A549 (cell line): ENCODE results near the gene ZBTB45. TPM values are rescaled to one million over a fixed set of nuclear protein-coding genes. Genes with fewer than 3 reads are reported as not detected.

ENCODE experiments used
- ATAC-seq, 2 experiments: fragments of 200-7000 bp in 1 of 2; fragments of >200 bp in 1 of 2; cut with Nextera tagmentation in 1 of 2; cut with Tn5 transposase in 1 of 2; 3 replicates each; pipeline versions ENCODE4 v1.8.0 to v1.9.1; 2018 to 2020; ENCODE audit warnings: mild to moderate bottlenecking in 1 of 2, moderate library complexity in 1 of 2
- CTCF ChIA-PET: fragments of 300-600 bp; sonication (Branson Sonifier 250); formaldehyde crosslinking; extraction: SDS; loops from one replicate; lab custom pipeline; 2021; ENCODE audit warnings: antibody characterized with exemption, inconsistent platforms; lab: Yijun Ruan, JAX
- POLR2A ChIA-PET: fragments of 350-600 bp; formaldehyde crosslinking; extraction: SDS; loops from one replicate; lab custom pipeline; 2021; ENCODE audit warnings: antibody characterized with exemption, inconsistent platforms; lab: Yijun Ruan, JAX
- DNase-seq, 2 experiments: peaks; one replicate each; pipeline versions ENCODE4 v3.0.0 to v3.0.0-alpha.2; 2011 to 2016; ENCODE audit warnings: low read depth in 1 of 2, low spot score in 1 of 2
- FAIRE-seq: peaks from 2 replicates; lab custom pipeline; 2011; peaks lifted over from hg19 to GRCh38; lab: Jason Lieb, UNC
- H3K27ac ChIP-seq, 2 experiments: fragments of >200 bp; sonication (Bioruptor Twin); formaldehyde crosslinking; 3 replicates each; pipeline ENCODE4 v1.5.1; 2016 to 2017
- H3K4me1 ChIP-seq: fragments of >200 bp; sonication (Bioruptor Twin); formaldehyde crosslinking; 3 replicates; pipeline ENCODE4 v1.6.1; 2016
- H3K4me2 ChIP-seq: fragments of >200 bp; sonication (Bioruptor Twin); formaldehyde crosslinking; 3 replicates; pipeline ENCODE4 v1.6.1; 2016
- H3K4me3 ChIP-seq: fragments of >200 bp; sonication (Bioruptor Twin); formaldehyde crosslinking; 3 replicates; pipeline ENCODE4 v1.5.1; 2016
- H3K9me3 ChIP-seq: fragments of >200 bp; sonication (Bioruptor Twin); formaldehyde crosslinking; 3 replicates; pipeline ENCODE4 v1.6.1; 2016
- BCL3 ChIP-seq: fragments of >200 bp; sonication (Bioruptor Twin); formaldehyde crosslinking; IDR thresholded peaks from 3 replicates; pipeline ENCODE4 v1.6.1; 2016
- CEBPB ChIP-seq, 2 experiments: fragments of >200 bp in 1 of 2; sonication (Bioruptor Twin) in 1 of 2; formaldehyde crosslinking in 1 of 2; IDR thresholded peaks; 2 replicates each; pipeline ENCODE4 v1.6.1; 2012 to 2016
- CHD4 ChIP-seq: fragments of 200-600 bp; sonication (generic); IDR thresholded peaks from 2 replicates; pipeline ENCODE4 v1.6.1; 2016; ENCODE audit warnings: antibody characterized with exemption, mild to moderate bottlenecking, borderline replicate concordance
- EHF ChIP-seq: fragments of 250-450 bp; sonication (Bioruptor Pico); IDR thresholded peaks from 2 replicates; pipeline ENCODE4 v1.5.0; 2020; ENCODE audit warnings: mild to moderate bottlenecking
- EHMT2 ChIP-seq: fragments of 200-600 bp; sonication (generic); IDR thresholded peaks from 2 replicates; pipeline ENCODE4 v1.6.1; 2016; ENCODE audit warnings: antibody characterized with exemption, low read depth, mild to moderate bottlenecking, moderate library complexity
- FOSB ChIP-seq: fragments of 250-450 bp; sonication (Bioruptor Pico); IDR thresholded peaks from 2 replicates; pipeline ENCODE4 v1.5.0; 2020; ENCODE audit warnings: mild to moderate bottlenecking, moderate library complexity
- HDAC2 ChIP-seq: fragments of 200-600 bp; sonication (generic); IDR thresholded peaks from 2 replicates; pipeline ENCODE4 v1.6.1; 2016
- HMGXB4 ChIP-seq: fragments of 250-450 bp; sonication (Bioruptor Pico); IDR thresholded peaks from 2 replicates; pipeline ENCODE4 v1.5.0; 2021; ENCODE audit warnings: mild to moderate bottlenecking, moderate library complexity, borderline replicate concordance
- HOXA7 ChIP-seq: fragments of 250-450 bp; sonication (Bioruptor Pico); IDR thresholded peaks from 2 replicates; pipeline ENCODE4 v1.5.0; 2020; ENCODE audit warnings: mild to moderate bottlenecking, moderate library complexity
- JUN ChIP-seq, 2 experiments: fragments of >200 bp; sonication (Bioruptor Twin); formaldehyde crosslinking; IDR thresholded peaks; 2 replicates in 1 of 2; 3 replicates in 1 of 2; pipeline ENCODE4 v1.6.1; 2016 to 2017
- JUNB ChIP-seq: fragments of >200 bp; sonication (Bioruptor Twin); formaldehyde crosslinking; IDR thresholded peaks from 2 replicates; pipeline ENCODE4 v1.6.1; 2016
- MAFK ChIP-seq: fragments of 450-650 bp; IDR thresholded peaks from 2 replicates; pipeline ENCODE4 v1.6.1; 2014; ENCODE audit not compliant: partially characterized antibody
- MAZ ChIP-seq: fragments of 150-350 bp; IDR thresholded peaks from 2 replicates; pipeline ENCODE4 v1.6.1; 2014; ENCODE audit warnings: antibody characterized with exemption, low read depth, low read length, borderline replicate concordance
- PBX3 ChIP-seq: IDR thresholded peaks from 2 replicates; pipeline ENCODE4 v1.6.1; 2012
- RAD21 ChIP-seq, 2 experiments: fragments of >200 bp in 1 of 2; sonication (Bioruptor Twin) in 1 of 2; formaldehyde crosslinking in 1 of 2; IDR thresholded peaks in 1 of 2; conservative IDR thresholded peaks in 1 of 2; 2 replicates in 1 of 2; 3 replicates in 1 of 2; pipeline ENCODE4 v1.6.1; 2012 to 2018; ENCODE audit warnings: inconsistent platforms in 1 of 2
- RARB ChIP-seq: fragments of 250-450 bp; sonication (Bioruptor Pico); IDR thresholded peaks from 2 replicates; pipeline ENCODE4 v1.8.0; 2021; ENCODE audit warnings: mild to moderate bottlenecking, moderate library complexity
- RFX5 ChIP-seq: fragments of 450-650 bp; IDR thresholded peaks from 2 replicates; pipeline ENCODE4 v1.7.1; 2014; ENCODE audit warnings: antibody characterized with exemption, mild to moderate bottlenecking, moderate library complexity
- SREBF2 ChIP-seq: fragments of 450-650 bp; IDR thresholded peaks from 2 replicates; pipeline ENCODE4 v1.6.1; 2014; ENCODE audit warnings: mild to moderate bottlenecking, moderate library complexity
- TFCP2L1 ChIP-seq: fragments of 250-450 bp; sonication (Bioruptor Pico); IDR thresholded peaks from 2 replicates; pipeline ENCODE4 v1.5.0; 2021; ENCODE audit warnings: mild to moderate bottlenecking
- ZNF302 ChIP-seq: fragments of 250-450 bp; sonication (Bioruptor Pico); IDR thresholded peaks from 2 replicates; pipeline ENCODE4 v1.9.0; 2021; ENCODE audit warnings: inconsistent platforms, mild to moderate bottlenecking, moderate library complexity
- WGBS: methylation state at CpG from one replicate; pipeline ENCODE4 v1.1.6; 2017; ENCODE audit errors: missing lambda C conversion rate; 5-methylcytosine and 5-hydroxymethylcytosine counted together
- polyA plus RNA-seq, 4 experiments: library from polyadenylated mRNA; depleted of rRNA in 3 of 4; stranded (reverse); fragments of >200 nt; fragmentation: RNase III in 1 of 4; extraction: RNeasy Plus Mini Kit Qiagen cat#74134 plus additional on column Dnase treatment in 1 of 4; gene quantifications; 2 replicates in 3 of 4; 3 replicates in 1 of 4; pipeline ENCODE4 v1.2.3, GENCODE V29; 2011 to 2017

The ZBTB45 gene
- polyA plus RNA-seq, 2 of the 4 experiments (the other 2 are of a cell fraction), result 6.4 to 13.4 TPM

- CTCF ChIA-PET, result interaction anchor here (0.5 to 13.8 kb wide), 5 partner anchors 9 to 48 kb away, joined by 3 to 222 read pairs (median 4); partner anchors contain the start of genes TRIM28 and ZBTB45
Observed at GRCh38 chr19:58553799-58554493, 34.3 kb upstream of the ZBTB45 start.

GRCh38 chr19:58552655-58553054, 33.0 kb upstream of the ZBTB45 start:
- DNase-seq, result no peak
- Histone ChIP-seq H3K4me1 (peaks cover 30% of the 10 kb centered on the region), H3K27ac (no peak overlapping the region), H3K4me3 (no peak overlapping the region), H3K4me2 (no peak overlapping the region), H3K9me3 (no peaks in the 10 kb centered on the region)
- CTCF ChIA-PET, result interaction anchor here (0.6 to 13.8 kb wide), 2 partner anchors 15 to 33 kb away, joined by 3 to 222 read pairs; partner anchors contain the start of gene ZBTB45
- POLR2A ChIA-PET, result interaction anchor here (0.9 to 6.8 kb wide), 4 partner anchors 8 to 39 kb away, joined by 3 to 103 read pairs (median 44); partner anchors contain the start of genes TRIM28 and ZBTB45
- no peak for TF ChIP-seq HMGXB4 (CRISPR knock-in tag)
- TF ChIP-seq CHD4, result no peak
- no peak for TF ChIP-seq CEBPB (IDR thresholded peaks at IDR 0.05)
- TF ChIP-seq HOXA7 (CRISPR knock-in tag), result no peak
- no peak for TF ChIP-seq RARB (CRISPR knock-in tag)
- no peak for TF ChIP-seq EHF (CRISPR knock-in tag)
- TF ChIP-seq HDAC2, result no peak
- TF ChIP-seq MAZ, result no peak
- TF ChIP-seq PBX3, result no peak
- no peak for TF ChIP-seq FOSB (CRISPR knock-in tag)
- no peak for TF ChIP-seq SREBF2
- TF ChIP-seq EHMT2, result no peak
- no peak for TF ChIP-seq JUN (IDR thresholded peaks at IDR 0.05)
- no peak for TF ChIP-seq MAFK
- TF ChIP-seq RFX5, result no peak
- no peak for TF ChIP-seq RAD21 (conservative IDR thresholded peaks at IDR 0.05 in 1 of 2, IDR thresholded peaks at IDR 0.05 in 1 of 2)
- no peak for TF ChIP-seq JUNB
- TF ChIP-seq ZNF302 (CRISPR knock-in tag), result no peak
- 84% methylated on average over 2 of the region's 2 CpGs for WGBS
- no peak for ATAC-seq
- FAIRE-seq, result no peak

More at GRCh38 chr19:58553799-58554493, 34.3 kb upstream of the ZBTB45 start:
- FAIRE-seq (no peak), DNase-seq (no peak), ATAC-seq (no peak; a peak in 1 of 6 replicates)
- 82% methylated on average over 18 of the region's 18 CpGs for WGBS
- H3K27ac ChIP-seq, result peak overlapping the region; percentile 88 to 93
- H3K4me3 ChIP-seq, result peak overlapping the region; percentile 67
- peak overlapping the region; percentile 91 for H3K4me2 ChIP-seq
- H3K9me3 ChIP-seq, result no peaks in the 10 kb centered on the region
- POLR2A ChIA-PET, result interaction anchor here (1.1 to 6.8 kb wide), 4 partner anchors 9 to 38 kb away, joined by 3 to 103 read pairs (median 44); partner anchors contain the start of genes TRIM28 and ZBTB45
- TF ChIP-seq ZNF302 (CRISPR knock-in tag) (no peak), TFCP2L1 (CRISPR knock-in tag) (no peak), BCL3 (no peak), PBX3 (peak; percentile 6; the same call in 1 of the 2 replicates)
- peaks cover 30% of the 10 kb centered on the region for H3K4me1 ChIP-seq
